ENCODE measurements around the gene DEDD.

The DEDD gene

GRCh38 chr1:161071886-161072371 lies 60.5 kb downstream of the DEDD start:
- DNase-seq = peak; percentile 58 to 76

All from inflammatory macrophage treated with lipopolysaccharide for 1 hour (primary cell).